Fibroblast of mammary gland (primary cell): ENCODE data around the gene SNX30.

Experiments used
- DNase-seq: peaks from one replicate; pipeline ENCODE4 v3.0.0-alpha.2; 2010; ENCODE audit warnings: low read depth
- H3K4me3 ChIP-seq: 2 replicates; pipeline ENCODE4 v1.5.1; 2011; ENCODE audit warnings: low read depth, mild to moderate bottlenecking, low read length, moderate library complexity; ENCODE audit not compliant: control insufficient read depth
- CTCF ChIP-seq: conservative IDR thresholded peaks from 2 replicates; pipeline ENCODE4 v1.5.1; 2011; ENCODE audit warnings: low read depth, low read length, inconsistent platforms; ENCODE audit not compliant: control insufficient read depth, insufficient read depth

The SNX30 gene

DNA sequence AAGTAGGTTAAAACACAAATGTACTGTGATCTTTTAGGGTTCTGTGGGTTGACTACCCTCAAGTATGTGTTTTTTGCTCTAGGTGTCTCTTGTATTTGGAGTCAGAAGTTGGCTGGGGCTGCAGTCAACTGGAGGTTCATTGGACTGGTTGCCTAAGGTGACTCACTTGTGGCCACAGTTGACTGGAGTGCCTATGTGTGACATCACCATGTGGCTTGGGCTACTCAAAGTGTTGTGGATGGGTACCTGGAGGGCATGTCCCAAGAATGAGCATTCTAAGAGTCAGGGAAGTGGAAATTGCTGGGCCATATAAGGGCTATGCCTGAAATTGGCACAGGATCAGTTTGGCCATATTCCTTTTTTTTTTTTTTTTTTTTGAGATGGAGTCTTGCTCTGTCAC is 27.4 kb downstream of the SNX30 start:
- DNase-seq = peak; percentile 56

GRCh38 chr9:112780450-112781036 is 30.0 kb downstream of the SNX30 start:
- H3K4me3 ChIP-seq = no peak overlapping the region
- TF ChIP-seq CTCF = no peak
- DNase-seq = peak; percentile 45

More for the DNA sequence above, 27.4 kb downstream of the SNX30 start:
- no peak for TF ChIP-seq CTCF
- no peak overlapping the region for H3K4me3 ChIP-seq

- no peak overlapping the region for H3K4me3 ChIP-seq
- DNase-seq = no peak
- no peak for TF ChIP-seq CTCF
Measured at GRCh38 chr9:112782218-112782617, 31.7 kb downstream of the SNX30 start.

DNA sequence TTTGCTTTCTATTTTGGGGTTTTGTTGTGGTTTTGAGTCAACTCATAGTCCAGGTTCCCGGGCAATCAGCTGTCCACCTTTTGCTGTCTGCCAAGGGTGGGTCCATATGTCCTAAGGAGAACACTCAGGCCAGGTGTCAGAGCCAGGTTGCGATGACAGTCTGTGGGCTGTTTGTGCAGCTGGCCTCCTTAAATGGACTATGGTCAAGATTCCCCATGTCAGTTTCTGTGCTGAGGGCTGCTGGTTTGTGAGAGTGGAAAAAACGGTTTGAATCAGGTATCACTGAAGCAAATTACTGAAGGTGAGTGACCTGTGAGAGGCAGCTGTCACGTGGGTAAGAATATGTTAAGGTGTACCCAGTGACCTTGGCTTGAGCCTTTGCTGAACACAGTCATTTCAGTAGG is 33.0 kb downstream of the SNX30 start:
- no peak for TF ChIP-seq CTCF
- H3K4me3 ChIP-seq = no peak overlapping the region
- DNase-seq = no peak

DNA sequence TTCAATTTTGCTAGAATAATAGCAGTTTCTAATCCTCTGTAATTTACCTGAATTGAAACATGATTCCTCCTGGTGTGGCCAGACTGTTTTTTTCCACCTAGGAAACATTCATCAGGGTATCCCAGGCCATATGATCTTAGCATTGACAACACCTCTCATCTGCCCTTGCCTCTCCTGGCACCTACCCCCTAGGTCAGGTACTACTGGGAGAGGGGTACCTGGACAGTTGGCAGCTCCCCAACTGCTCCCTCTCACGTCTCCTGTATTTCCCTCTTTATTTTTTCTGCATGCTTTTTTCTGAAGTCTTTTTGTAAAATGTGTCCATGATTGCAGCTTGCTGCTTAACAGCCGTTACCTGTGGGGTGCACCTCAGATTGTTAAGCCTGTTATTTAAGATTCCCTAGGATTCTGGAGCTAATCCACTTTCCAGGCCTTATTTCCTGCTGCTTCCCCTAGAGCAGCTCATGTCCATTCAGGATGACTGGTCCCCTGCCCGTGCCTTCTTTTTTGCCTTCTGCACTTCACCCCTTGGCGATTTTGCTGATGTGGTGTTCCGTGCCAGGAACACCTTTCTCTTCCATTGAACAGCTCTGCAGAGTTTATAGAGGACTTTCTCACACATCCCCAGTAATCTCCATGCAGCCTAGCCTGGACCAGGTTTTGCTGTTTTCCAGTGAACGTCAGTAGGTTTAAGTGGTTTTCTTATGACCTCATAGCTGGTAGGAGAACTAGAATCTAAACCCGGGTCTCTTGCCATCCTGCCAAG is 33.6 kb downstream of the SNX30 start:
- TF ChIP-seq CTCF = no peak
- H3K4me3 ChIP-seq = no peak overlapping the region
- peak; percentile 34 for DNase-seq

DNA sequence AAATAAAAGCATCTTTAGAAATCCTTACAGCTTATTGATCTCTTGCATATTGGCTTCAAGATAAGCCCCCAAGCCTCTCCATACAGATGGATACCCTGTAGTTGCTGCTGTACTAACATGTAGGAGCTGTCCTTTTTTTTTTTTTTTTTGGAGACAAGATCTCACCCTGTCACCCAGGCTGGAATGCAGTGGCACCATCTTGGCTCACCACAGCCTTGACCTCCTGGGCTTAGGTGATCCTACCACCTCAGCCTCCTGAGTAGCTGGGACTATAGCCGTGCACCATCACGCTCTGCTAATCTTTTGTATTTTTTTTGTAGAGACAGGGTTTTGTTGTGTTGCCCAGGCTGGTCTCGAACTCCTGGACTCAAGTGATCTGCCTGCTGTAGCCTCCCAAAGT is 35.4 kb downstream of the SNX30 start:
- H3K4me3 ChIP-seq = no peak overlapping the region
- no peak for TF ChIP-seq CTCF
- no peak for DNase-seq
